Aorta (tissue), 5 donors: ENCODE data around the gene OR7A5. TPM values are rescaled to one million over a fixed set of nuclear protein-coding genes. Genes with fewer than 3 reads are reported as not detected.
"Not testable (repeated sequence)": the region's sequence is repeated elsewhere in the genome, so short reads cannot be mapped to it uniquely, and the experiment has no call there.

Source experiments
- ATAC-seq: fragments of 200-7000 bp; cut with Tn5 transposase; one replicate; pipeline ENCODE4 v1.9.1; 2022; ENCODE audit warnings: moderate library complexity; ENCODE audit not compliant: low FRiP score
- DNase-seq, 2 donors: peaks; one replicate each; pipeline ENCODE4 v3.0.0-alpha.2; 2020
- H3K27ac ChIP-seq, 2 donors: one replicate each; pipeline ENCODE4 v1.5.1; 2013; ENCODE audit warnings: low read length in 2 of 2, mild to moderate bottlenecking in 2 of 2, moderate library complexity in 2 of 2, control low read depth in 1 of 2, inconsistent platforms in 1 of 2, low read depth in 1 of 2
- H3K27me3 ChIP-seq, 2 donors: one replicate each; pipeline ENCODE4 v1.6.1; 2013; ENCODE audit warnings: control low read depth in 1 of 2, low read length in 1 of 2, mild to moderate bottlenecking in 1 of 2, moderate library complexity in 1 of 2; ENCODE audit not compliant: insufficient read depth in 2 of 2, control insufficient read depth in 1 of 2
- H3K36me3 ChIP-seq, 2 donors: one replicate each; pipeline ENCODE4 v1.6.1; 2013; ENCODE audit warnings: control low read depth in 1 of 2, low read length in 1 of 2, mild to moderate bottlenecking in 1 of 2; ENCODE audit not compliant: insufficient read depth in 2 of 2, control insufficient read depth in 1 of 2
- H3K4me1 ChIP-seq, 2 donors: one replicate each; pipeline ENCODE4 v1.6.1; 2013; ENCODE audit warnings: low read length in 2 of 2, control low read depth in 1 of 2, mild to moderate bottlenecking in 1 of 2, moderate library complexity in 1 of 2; ENCODE audit not compliant: insufficient read depth in 2 of 2, control insufficient read depth in 1 of 2
- H3K4me3 ChIP-seq, 2 donors: one replicate each; pipeline ENCODE4 v1.5.1; 2013; ENCODE audit warnings: low read length in 2 of 2, control low read depth in 1 of 2, mild to moderate bottlenecking in 1 of 2
- H3K9me3 ChIP-seq: one replicate; pipeline ENCODE4 v1.6.1; 2013; ENCODE audit warnings: mild to moderate bottlenecking, low read length; ENCODE audit not compliant: control insufficient read depth
- WGBS, 2 donors: extraction: QIAGEN DNeasy Blood & Tissue Kit; methylation state at CpG; one replicate each; pipeline ENCODE4 v1.1.7; 2013; 5-methylcytosine and 5-hydroxymethylcytosine counted together
- intact Hi-C, 2 donors: fragments of 100-400 bp; cut with DNase I; formaldehyde crosslinking; loops; one replicate each; pipeline versions ENCODE4 v1.14.2 to v1.15.0; 2022
- polyA plus RNA-seq, 2 donors: library from polyadenylated mRNA; stranded (reverse); fragments of 200-250 nt; gene quantifications; one replicate each; pipeline ENCODE4 v1.2.3, GENCODE V29; 2013
- total RNA-seq, 2 donors: library from RNA; stranded (reverse); fragmentation: NEBNext Ultra II Directional; extraction: Animal tissue kit (Norgen Biotek cat#: 25700); gene quantifications; one replicate each; pipeline ENCODE4 v1.2.1, GENCODE V29; 2021
- donor health status: healthy with polysubstance abuse.
- donor health status: Bipolar disorder and iron deficiency.
- donor health status: DM: no; HTN: no; CAD: no.
- donor health status: DM: no; HTN: no; CAD: no.
- donor health status: DM: yes; HTN: yes; CAD: no.

Gene OR7A5
- total and polyA plus RNA-seq, 4 donors = not detected

DNA sequence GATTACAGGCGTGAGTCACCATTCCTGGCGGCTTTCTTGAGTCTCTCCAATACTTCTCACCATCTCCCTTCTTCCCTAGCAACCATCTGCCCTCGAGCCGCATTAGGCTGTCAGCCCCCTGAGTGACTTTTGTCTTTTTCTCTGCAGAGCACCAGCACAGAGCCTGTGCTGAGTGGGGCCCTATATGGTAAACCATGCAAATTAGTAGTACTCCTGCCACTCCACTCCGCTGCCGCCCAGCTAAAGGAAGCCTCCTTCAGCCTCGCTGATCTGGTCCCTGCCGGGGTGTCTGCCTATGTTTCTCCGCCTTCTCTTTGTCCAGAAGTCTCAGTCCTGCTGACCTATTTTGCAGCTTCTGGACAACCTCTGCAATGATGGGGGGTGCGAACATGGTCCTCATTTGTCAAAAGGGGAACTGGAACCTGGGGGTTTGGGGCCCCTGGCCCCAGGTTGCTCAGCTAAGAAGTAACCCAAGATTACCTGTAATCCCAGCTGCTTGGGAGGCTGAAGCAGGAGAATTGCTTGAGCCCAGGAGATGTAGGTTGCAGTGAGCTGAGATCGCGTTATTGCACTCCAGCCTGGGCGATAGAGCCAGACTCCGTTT lies 54.3 kb downstream of the OR7A5 start:
- peak in 1 of 2 donors; percentile 22 for DNase-seq
- ATAC-seq, H3K36me3 ChIP-seq, H3K4me3 ChIP-seq, H3K9me3 ChIP-seq, intact Hi-C loops, H3K4me1 ChIP-seq, H3K27me3 ChIP-seq, H3K27ac ChIP-seq: not testable (repeated sequence)
- 72 to 76% methylated on average over 14 of the region's 14 CpGs for WGBS, 2 donors

GRCh38 chr19:14779151-14779550 lies 55.8 kb downstream of the OR7A5 start:
- Histone ChIP-seq H3K36me3 (no peaks in the 10 kb centered on the region), H3K4me1 (no peaks in the 10 kb centered on the region), H3K9me3 (peaks cover 2% of the 10 kb centered on the region), H3K4me3 (no peak overlapping the region), H3K27ac (no peak overlapping the region), H3K27me3 (no peaks in the 10 kb centered on the region)
- no peak for DNase-seq
- intact Hi-C loops = no loop called here
- no peak for ATAC-seq
- WGBS, 2 donors = 35 to 36% methylated on average over 5 of the region's 5 CpGs

- DNase-seq = peak in 1 of 2 donors; percentile 20
- H3K4me3 ChIP-seq, ATAC-seq, H3K36me3 ChIP-seq, H3K9me3 ChIP-seq, H3K27me3 ChIP-seq, intact Hi-C loops, H3K27ac ChIP-seq, H3K4me1 ChIP-seq: not testable (repeated sequence)
- WGBS, 2 donors = 63 to 64% methylated on average over 12 of the region's 12 CpGs
Observed at GRCh38 chr19:14778110-14778845, 56.7 kb downstream of the OR7A5 start, which contains the start of gene ADGRE2. Gene ADGRE2, minus strand, starts transcription at chr19:14778560. Its CDS starts 1,804 bp downstream, at chr19:14776756.

- intact Hi-C loops, H3K36me3 ChIP-seq, H3K4me1 ChIP-seq, H3K27me3 ChIP-seq, ATAC-seq, H3K4me3 ChIP-seq, H3K27ac ChIP-seq, H3K9me3 ChIP-seq: not testable (repeated sequence)
- 92% methylated on average over 4 of the region's 4 CpGs for WGBS, 2 donors
- peak in 1 of 2 donors; percentile 1 for DNase-seq
Observed at GRCh38 chr19:14777645-14778044, 57.3 kb downstream of the OR7A5 start.

Other genes starting within 250 kb of the OR7A5 start
- gene ADGRE3, start 160.3 kb downstream of the OR7A5 start, total RNA-seq = under 1 TPM in 1 of 2 donors, not detected in 1; 0.63 TPM
- not detected for gene ADGRE3, start 160.3 kb downstream of the OR7A5 start, polyA plus RNA-seq
- 10 to 100 TPM; 31.8 to 33.6 TPM for gene ZNF333, start 145.1 kb downstream of the OR7A5 start, total RNA-seq
- 10 to 100 TPM in 1 of 2 donors, 1 to 10 TPM in 1; 5.6 to 26.9 TPM for gene ZNF333, start 145.1 kb downstream of the OR7A5 start, polyA plus RNA-seq
- gene ADGRE2, start 56.6 kb downstream of the OR7A5 start, total RNA-seq = 1 to 10 TPM; 8.1 to 8.3 TPM
- 1 to 10 TPM in 1 of 2 donors, under 1 TPM in 1; 0.23 to 1.1 TPM for gene ADGRE2, start 56.6 kb downstream of the OR7A5 start, polyA plus RNA-seq
- gene OR7C1, start within 50 bp of the OR7A5 start, total RNA-seq = not detected
- gene OR7C1, start within 50 bp of the OR7A5 start, polyA plus RNA-seq = under 1 TPM in 1 of 2 donors, not detected in 1; 0.13 TPM
- not detected for gene OR7A10, start 13.7 kb upstream of the OR7A5 start, total RNA-seq
- gene OR7A10, start 13.7 kb upstream of the OR7A5 start, polyA plus RNA-seq = not detected
- not detected for gene OR7A17, start 50.9 kb upstream of the OR7A5 start, total RNA-seq
- not detected for gene OR7A17, start 50.9 kb upstream of the OR7A5 start, polyA plus RNA-seq
- gene OR7C2, start 106.3 kb upstream of the OR7A5 start, total RNA-seq = not detected
- gene OR7C2, start 106.3 kb upstream of the OR7A5 start, polyA plus RNA-seq = not detected
- gene SLC1A6, start 144.7 kb upstream of the OR7A5 start, total RNA-seq = not detected
- under 1 TPM in 1 of 2 donors, not detected in 1; 0.13 TPM for gene SLC1A6, start 144.7 kb upstream of the OR7A5 start, polyA plus RNA-seq
- not detected for gene CASP14, start 214.3 kb upstream of the OR7A5 start, total RNA-seq
- gene CASP14, start 214.3 kb upstream of the OR7A5 start, polyA plus RNA-seq = not detected
- not detected for gene OR1I1, start 247.0 kb upstream of the OR7A5 start, total RNA-seq
- gene OR1I1, start 247.0 kb upstream of the OR7A5 start, polyA plus RNA-seq = under 1 TPM in 1 of 2 donors, not detected in 1; 0.13 TPM